CD14-positive monocyte (primary cell): ENCODE measurements around the gene CHRDL2. TPM values are rescaled to one million over a fixed set of nuclear protein-coding genes. Genes with fewer than 3 reads are reported as not detected.

Source experiments
- DNase-seq, 3 donors: peaks; one replicate each; pipeline ENCODE4 v3.0.0-alpha.2; 2011 to 2022
- H2AFZ ChIP-seq: 2 replicates; pipeline ENCODE4 v1.6.0; 2012; ENCODE audit warnings: mild to moderate bottlenecking, low read depth, low read length, inconsistent platforms; ENCODE audit not compliant: insufficient read depth, poor library complexity, severe bottlenecking
- H3K27ac ChIP-seq, 2 donors: 1 replicate in 1 of 2; 2 replicates in 1 of 2; pipeline ENCODE4 v1.5.1; 2012 to 2013; ENCODE audit warnings: low read length in 2 of 2, control low read depth in 1 of 2, inconsistent platforms in 1 of 2, low read depth in 1 of 2, mild to moderate bottlenecking in 1 of 2
- H3K27me3 ChIP-seq, 2 donors: one replicate each; pipeline versions ENCODE4 v1.6.0 to v1.6.1; 2011 to 2013; ENCODE audit warnings: low read length in 2 of 2; ENCODE audit not compliant: control insufficient read depth in 2 of 2, insufficient read depth in 2 of 2
- H3K36me3 ChIP-seq, 2 donors: replicated peaks in 1 of 2; 1 replicate in 1 of 2; 2 replicates in 1 of 2; pipeline versions ENCODE4 v1.5.1 to v1.6.1; 2012 to 2013; ENCODE audit warnings: low read length in 2 of 2, control low read depth in 1 of 2, inconsistent platforms in 1 of 2, mild to moderate bottlenecking in 1 of 2; ENCODE audit not compliant: insufficient read depth in 2 of 2, control insufficient read depth in 1 of 2
- H3K4me1 ChIP-seq, 2 donors: 1 replicate in 1 of 2; 2 replicates in 1 of 2; pipeline versions ENCODE4 v1.5.1 to v1.6.1; 2012 to 2013; ENCODE audit warnings: low read length in 2 of 2, control low read depth in 1 of 2, inconsistent platforms in 1 of 2, mild to moderate bottlenecking in 1 of 2, moderate library complexity in 1 of 2; ENCODE audit not compliant: insufficient read depth in 2 of 2, control insufficient read depth in 1 of 2
- H3K4me2 ChIP-seq: replicated peaks from 2 replicates; pipeline ENCODE3; 2012; ENCODE audit warnings: low read length, moderate library complexity, mild to moderate bottlenecking; ENCODE audit not compliant: poor library complexity, severe bottlenecking; ENCODE audit errors: extremely low read depth
- H3K4me3 ChIP-seq, 3 experiments: fragments of 200-600 bp in 1 of 3; sonication (generic) in 1 of 3; replicated peaks in 1 of 3; 1 replicate in 2 of 3; 2 replicates in 1 of 3; pipeline ENCODE4 v1.5.1; 2011 to 2013; ENCODE audit warnings: low read length in 3 of 3, mild to moderate bottlenecking in 3 of 3, control low read depth in 2 of 3, low read depth in 2 of 3, inconsistent platforms in 1 of 3, moderate library complexity in 1 of 3
- H3K79me2 ChIP-seq: 2 replicates; pipeline ENCODE4 v1.6.0; 2012; ENCODE audit warnings: mild to moderate bottlenecking, control low read depth, inconsistent platforms, low read length, moderate library complexity; ENCODE audit not compliant: insufficient read depth
- H3K9ac ChIP-seq: 2 replicates; pipeline ENCODE4 v1.6.0; 2017; ENCODE audit warnings: low read length, mild to moderate bottlenecking; ENCODE audit not compliant: insufficient read depth, poor library complexity, severe bottlenecking
- H3K9me3 ChIP-seq, 2 donors: replicated peaks in 1 of 2; 1 replicate in 1 of 2; 2 replicates in 1 of 2; pipeline versions ENCODE4 v1.5.1 to v1.6.1; 2012 to 2013; ENCODE audit warnings: low read length in 2 of 2, control low read depth in 1 of 2; ENCODE audit not compliant: control insufficient read depth in 1 of 2, insufficient read depth in 1 of 2
- H4K20me1 ChIP-seq: 2 replicates; pipeline ENCODE4 v1.6.0; 2012; ENCODE audit warnings: mild to moderate bottlenecking, low read length, control low read depth, moderate library complexity; ENCODE audit not compliant: insufficient read depth
- H3K27ac Mint-ChIP-seq, 7 donors: one replicate each; pipeline ENCODE4 v1.8.0; 2020; ENCODE audit warnings: mild to moderate bottlenecking in 7 of 7, mixed read lengths in 7 of 7, moderate library complexity in 6 of 7, inconsistent platforms in 2 of 7
- H3K27me3 Mint-ChIP-seq, 3 donors: one replicate each; pipeline ENCODE4 v1.8.0; 2021 to 2022; ENCODE audit warnings: low read depth in 3 of 3, mild to moderate bottlenecking in 3 of 3, mixed read lengths in 3 of 3, moderate library complexity in 3 of 3, inconsistent platforms in 1 of 3
- H3K36me3 Mint-ChIP-seq, 2 donors: one replicate each; pipeline ENCODE4 v1.8.0; 2020; ENCODE audit warnings: mixed read lengths in 2 of 2, inconsistent platforms in 1 of 2, mild to moderate bottlenecking in 1 of 2
- H3K4me1 Mint-ChIP-seq: one replicate; pipeline ENCODE4 v1.8.0; 2020; ENCODE audit warnings: mild to moderate bottlenecking, mixed read lengths
- H3K4me3 Mint-ChIP-seq, 2 donors: one replicate each; pipeline ENCODE4 v1.8.0; 2020; ENCODE audit warnings: mild to moderate bottlenecking in 2 of 2, mixed read lengths in 2 of 2, moderate library complexity in 1 of 2
- H3K9me3 Mint-ChIP-seq, 7 donors: one replicate each; pipeline ENCODE4 v1.8.0; 2020 to 2022; ENCODE audit warnings: mixed read lengths in 7 of 7, mild to moderate bottlenecking in 6 of 7, moderate library complexity in 6 of 7, inconsistent platforms in 2 of 7
- CTCF ChIP-seq: fragments of 200-600 bp; IDR thresholded peaks from one replicate; pipeline ENCODE4 v1.8.0; 2022; ENCODE audit warnings: antibody characterized with exemption, mild to moderate bottlenecking
- WGBS: methylation state at CpG from one replicate; pipeline ENCODE4 v1.1.5; 2013; ENCODE audit warnings: missing lambda C conversion rate; ENCODE audit not compliant: insufficient coverage; 5-methylcytosine and 5-hydroxymethylcytosine counted together
- intact Hi-C, 2 donors: fragments of 100-400 bp; cut with micrococcal nuclease; formaldehyde crosslinking; loops; one replicate each; pipeline versions ENCODE4 v1.15.0 to v1.15.1; 2023
- polyA plus RNA-seq, 3 donors: library from polyadenylated mRNA; depleted of rRNA in 1 of 3; unstranded in 2 of 3; stranded (reverse) in 1 of 3; fragments of 300-500 nt in 2 of 3; fragments of >200 nt in 1 of 3; fragmentation: Illumina TruSeq in 2 of 3; gene quantifications; 1 replicate in 2 of 3; 2 replicates in 1 of 3; pipeline ENCODE4 v1.2.3, GENCODE V29; 2012 to 2021

Gene CHRDL2
- polyA plus RNA-seq, 3 donors, result not detected

GRCh38 chr11:74710281-74710938, 20.8 kb downstream of the CHRDL2 start:
- peak overlapping the region in 1 of 2 donors; percentile 28 for H3K4me3 Mint-ChIP-seq
- WGBS, result 91% methylated on average over 5 of the region's 8 CpGs
- Histone ChIP-seq H3K79me2 (no peaks in the 10 kb centered on the region), H3K9me3 (no peaks in the 10 kb centered on the region), H3K4me3 (no peak overlapping the region), H3K9ac (no peak overlapping the region), H3K36me3 (no peaks in the 10 kb centered on the region), H2AFZ (peak overlapping the region; percentile 3), H3K27me3 (no peaks in the 10 kb centered on the region), H3K27ac (no peak overlapping the region), H4K20me1 (no peaks in the 10 kb centered on the region), H3K4me2 (no peak overlapping the region), H3K4me1 (no peaks in the 10 kb centered on the region)
- no peak for DNase-seq
- H3K9me3 Mint-ChIP-seq, result no peaks in the 10 kb centered on the region
- intact Hi-C loops, result no loop called here
- TF ChIP-seq CTCF, result no peak
- no peaks in the 10 kb centered on the region for H3K36me3 Mint-ChIP-seq
- no peaks in the 10 kb centered on the region for H3K4me1 Mint-ChIP-seq
- H3K27ac Mint-ChIP-seq, result no peak overlapping the region
- H3K27me3 Mint-ChIP-seq, result peaks cover 0 to 2% (median 1%) of the 10 kb centered on the region in 3 donors

- no peaks in the 10 kb centered on the region for H4K20me1 ChIP-seq
- no peak overlapping the region for H3K27ac ChIP-seq
- H3K4me1 Mint-ChIP-seq, result no peaks in the 10 kb centered on the region
- no peaks in the 10 kb centered on the region for H3K4me1 ChIP-seq
- no peak overlapping the region for H3K4me3 ChIP-seq
- no peak overlapping the region for H3K9ac ChIP-seq
- no peaks in the 10 kb centered on the region for H3K36me3 ChIP-seq
- H3K27me3 Mint-ChIP-seq, result peaks cover 0 to 2% (median 1%) of the 10 kb centered on the region in 3 donors
- intact Hi-C loops, result no loop called here
- TF ChIP-seq CTCF, result no peak
- no peak overlapping the region for H2AFZ ChIP-seq
- no peak overlapping the region for H3K4me3 Mint-ChIP-seq
- no peaks in the 10 kb centered on the region for H3K27me3 ChIP-seq
- no peak for DNase-seq
- 71% methylated on average over 1 of the region's 3 CpGs for WGBS
- H3K9me3 ChIP-seq, result no peaks in the 10 kb centered on the region
- H3K4me2 ChIP-seq, result no peak overlapping the region
- no peaks in the 10 kb centered on the region for H3K9me3 Mint-ChIP-seq
- no peak overlapping the region for H3K27ac Mint-ChIP-seq
- no peaks in the 10 kb centered on the region for H3K36me3 Mint-ChIP-seq
- H3K79me2 ChIP-seq, result no peaks in the 10 kb centered on the region
Observed at GRCh38 chr11:74709175-74709574, 22.1 kb downstream of the CHRDL2 start.
